K562 (cell line): Measurements from ENCODE around the gene PFN3. TPM values are rescaled to one million over a fixed set of nuclear protein-coding genes. Genes with fewer than 3 reads are reported as not detected.
A peak's percentile ranks its signal among the peaks of the same experiment; 100 is the strongest.

Experiments
- HBP1 ChIP-seq: fragments of 450-650 bp; formaldehyde crosslinking; IDR thresholded peaks from 2 replicates; pipeline ENCODE4 v1.4.0; 2022; ENCODE audit warnings: missing genetic modification characterization
- ILF3 ChIP-seq: fragments of 450-650 bp; IDR thresholded peaks from 2 replicates; pipeline ENCODE4 v1.6.1; 2018; ENCODE audit warnings: antibody characterized with exemption, mild to moderate bottlenecking, moderate library complexity, borderline replicate concordance
- KDM4B ChIP-seq, 2 experiments: fragments of 450-650 bp in 1 of 2; sonication (generic) in 1 of 2; IDR thresholded peaks; 2 replicates each; pipeline ENCODE4 v1.6.1; 2016 to 2017; ENCODE audit warnings: borderline replicate concordance in 2 of 2, antibody characterized with exemption in 1 of 2, low read depth in 1 of 2, mild to moderate bottlenecking in 1 of 2
- KDM5B ChIP-seq: fragments of 200-600 bp; sonication (generic); IDR thresholded peaks from 2 replicates; pipeline ENCODE4 v1.6.1; 2012; ENCODE audit warnings: low read depth, mild to moderate bottlenecking, moderate library complexity, low read length, control low read depth, inconsistent platforms; ENCODE audit not compliant: insufficient replicate concordance
- MYC ChIP-seq, 2 experiments: fragments of 250-450 bp in 1 of 2; sonication (Bioruptor Pico) in 1 of 2; IDR thresholded peaks; 2 replicates each; pipeline versions ENCODE4 v1.5.1 to v1.6.1; 2012 to 2021; ENCODE audit warnings: low read depth in 2 of 2, borderline replicate concordance in 1 of 2, improper control_type of control experiment in 1 of 2, low read length in 1 of 2, mild to moderate bottlenecking in 1 of 2, moderate library complexity in 1 of 2
- PML ChIP-seq: IDR thresholded peaks from 2 replicates; pipeline ENCODE4 v1.6.1; 2012; ENCODE audit warnings: low read length, inconsistent platforms
- POLR2A ChIP-seq: fragments of 450-650 bp; conservative IDR thresholded peaks from 2 replicates; pipeline ENCODE4 v1.6.1; 2016
- POLR2AphosphoS2 ChIP-seq: IDR thresholded peaks from 2 replicates; pipeline ENCODE4 v1.6.1; 2012; ENCODE audit warnings: low read length, improper control_type of control experiment
- PRDM10 ChIP-seq: fragments of 450-650 bp; IDR thresholded peaks from 2 replicates; pipeline ENCODE4 v1.6.1; 2018; ENCODE audit not compliant: partially characterized antibody
- SUPT5H ChIP-seq: fragments of 450-650 bp; IDR thresholded peaks from 2 replicates; pipeline ENCODE4 v1.6.1; 2016
- ZBED1 ChIP-seq: IDR thresholded peaks from 2 replicates; pipeline ENCODE4 v1.6.1; 2014
- ZNF592 ChIP-seq: fragments of 450-650 bp; IDR thresholded peaks from 2 replicates; pipeline ENCODE4 v1.6.1; 2017; ENCODE audit warnings: antibody characterized with exemption, mild to moderate bottlenecking
- polyA plus RNA-seq, 8 experiments: library from polyadenylated mRNA; depleted of rRNA in 4 of 8; stranded (reverse) in 5 of 8; unstranded in 3 of 8; fragments of >200 nt; fragmentation: Nextera tagmentation in 2 of 8; fragmentation: Illumina TruSeq in 1 of 8; extraction: Ambion mirVana in 2 of 8; extraction: Trizol in 1 of 8; gene quantifications; 2 replicates each; pipeline versions ENCODE4 v1.2.1 to v1.2.3, GENCODE V29; 2011 to 2014; ENCODE audit warnings: inconsistent platforms in 1 of 8, missing spikeins in 1 of 8
- total RNA-seq, 7 experiments: library from RNA; depleted of rRNA in 6 of 7; stranded (reverse); fragments of >200 nt in 6 of 7; fragmentation: Illumina TruSeq in 2 of 7; extraction: Trizol in 2 of 7; gene quantifications; 2 replicates each; pipeline versions ENCODE4 v1.2.1 to v1.2.3, GENCODE V29; 2011 to 2021; ENCODE audit warnings: low replicate concordance in 1 of 7
- TF ChIP-seq, protein P1 (sequence below): fragments of 450-650 bp; formaldehyde crosslinking; IDR thresholded peaks from 2 replicates; pipeline ENCODE4 v1.4.0; 2022; ENCODE audit warnings: missing genetic modification characterization

PFN3 gene
- total and polyA plus RNA-seq, 9 of the 15 experiments (the other 6 are each of a cell fraction or from before 2014, with no cell fraction given) = not detected

GRCh38 chr5:177444106-177445051 lies 43.9 kb upstream of the PFN3 start (continued):
- TF ChIP-seq ZNF592 = no peak
- peak; percentile 81 for TF ChIP-seq SUPT5H
- TF ChIP-seq KDM5B = peak; percentile 5
- TF ChIP-seq MYC (IDR thresholded peaks at IDR 0.05; ENCODE audit: low read depth, low read length) = no peak
- TF ChIP-seq MYC (CRISPR knock-in tag; IDR thresholded peaks at IDR 0.05; ENCODE audit: borderline replicate concordance, low read depth) = peak; percentile 50; the same call in 1 of the 2 replicates
- peak; percentile 76 for TF ChIP-seq POLR2A
- no peak for TF ChIP-seq KDM4B (IDR thresholded peaks at IDR 0.05; ENCODE audit: borderline replicate concordance in 2 of 2, low read depth in 1 of 2)
- TF ChIP-seq ILF3 = peak; percentile 71; the same call in 1 of the 2 replicates
- TF ChIP-seq PML = 0 out of 2 replicates have a peak, but pooled peaks have one; percentile 8
- TF ChIP-seq, protein P1, sequence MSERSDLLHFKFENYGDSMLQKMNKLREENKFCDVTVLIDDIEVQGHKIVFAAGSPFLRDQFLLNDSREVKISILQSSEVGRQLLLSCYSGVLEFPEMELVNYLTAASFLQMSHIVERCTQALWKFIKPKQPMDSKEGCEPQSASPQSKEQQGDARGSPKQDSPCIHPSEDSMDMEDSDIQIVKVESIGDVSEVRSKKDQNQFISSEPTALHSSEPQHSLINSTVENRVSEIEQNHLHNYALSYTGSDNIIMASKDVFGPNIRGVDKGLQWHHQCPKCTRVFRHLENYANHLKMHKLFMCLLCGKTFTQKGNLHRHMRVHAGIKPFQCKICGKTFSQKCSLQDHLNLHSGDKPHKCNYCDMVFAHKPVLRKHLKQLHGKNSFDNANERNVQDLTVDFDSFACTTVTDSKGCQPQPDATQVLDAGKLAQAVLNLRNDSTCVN (CRISPR knock-in tag) = peak; percentile 55; the same call in 1 of the 2 replicates
- TF ChIP-seq POLR2AphosphoS2 = peak; percentile 85
- TF ChIP-seq PRDM10 = peak; percentile 87
- 0 out of 2 replicates have a peak, but pooled peaks have one; percentile 34 for TF ChIP-seq ZBED1
- TF ChIP-seq HBP1 (CRISPR knock-in tag) = peak; percentile 82; the same call in 1 of the 2 replicates
